OCI-M2 (cell line): ENCODE measurements around the gene SNCAIP.

Experiments
- DNase-seq: peaks from one replicate; lab custom pipeline; 2025; ENCODE audit not compliant: unreplicated experiment; lab: John Stamatoyannopoulos, UW

The SNCAIP gene

GRCh38 chr5:122421374-122422079 lies 109.5 kb downstream of the SNCAIP start:
- DNase-seq, result no peak

- DNase-seq, result no peak
Measured at GRCh38 chr5:122423221-122423620, 111.2 kb downstream of the SNCAIP start.

GRCh38 chr5:122424132-122424531 lies 112.1 kb downstream of the SNCAIP start:
- no peak for DNase-seq

GRCh38 chr5:122426301-122426700 lies 114.3 kb downstream of the SNCAIP start:
- DNase-seq, result no peak

GRCh38 chr5:122427621-122428020 lies 115.6 kb downstream of the SNCAIP start:
- DNase-seq, result no peak

GRCh38 chr5:122429545-122430318 lies 117.7 kb downstream of the SNCAIP start:
- DNase-seq, result no peak

- DNase-seq, result no peak
Measured at GRCh38 chr5:122430319-122430586, 118.2 kb downstream of the SNCAIP start.

GRCh38 chr5:122431298-122431697 lies 119.3 kb downstream of the SNCAIP start:
- DNase-seq, result no peak

- no peak for DNase-seq
Measured at GRCh38 chr5:122434205-122434970, 122.4 kb downstream of the SNCAIP start.

- DNase-seq, result no peak
Measured at GRCh38 chr5:122435234-122435633, 123.2 kb downstream of the SNCAIP start.

GRCh38 chr5:122435761-122436160 lies 123.7 kb downstream of the SNCAIP start:
- no peak for DNase-seq

- no peak for DNase-seq
Measured at GRCh38 chr5:122436615-122437014, 124.6 kb downstream of the SNCAIP start.

GRCh38 chr5:122439645-122440044 lies 127.6 kb downstream of the SNCAIP start:
- DNase-seq, result no peak

GRCh38 chr5:122442938-122443337 lies 130.9 kb downstream of the SNCAIP start:
- DNase-seq, result no peak

GRCh38 chr5:122444411-122444810 lies 132.4 kb downstream of the SNCAIP start:
- no peak for DNase-seq

- DNase-seq, result no peak
Measured at GRCh38 chr5:122445070-122445469, 133.0 kb downstream of the SNCAIP start.

GRCh38 chr5:122447072-122447471 lies 135.0 kb downstream of the SNCAIP start:
- no peak for DNase-seq

GRCh38 chr5:122447879-122448278 lies 135.8 kb downstream of the SNCAIP start:
- no peak for DNase-seq

GRCh38 chr5:122454541-122454940 lies 142.5 kb downstream of the SNCAIP start:
- DNase-seq, result no peak

- no peak for DNase-seq
Measured at GRCh38 chr5:122455939-122456338, 143.9 kb downstream of the SNCAIP start.

- no peak for DNase-seq
Measured at GRCh38 chr5:122457178-122457826, 145.3 kb downstream of the SNCAIP start.
